ENCODE measurements around the gene HOXA4.

Gene HOXA4

DNA sequence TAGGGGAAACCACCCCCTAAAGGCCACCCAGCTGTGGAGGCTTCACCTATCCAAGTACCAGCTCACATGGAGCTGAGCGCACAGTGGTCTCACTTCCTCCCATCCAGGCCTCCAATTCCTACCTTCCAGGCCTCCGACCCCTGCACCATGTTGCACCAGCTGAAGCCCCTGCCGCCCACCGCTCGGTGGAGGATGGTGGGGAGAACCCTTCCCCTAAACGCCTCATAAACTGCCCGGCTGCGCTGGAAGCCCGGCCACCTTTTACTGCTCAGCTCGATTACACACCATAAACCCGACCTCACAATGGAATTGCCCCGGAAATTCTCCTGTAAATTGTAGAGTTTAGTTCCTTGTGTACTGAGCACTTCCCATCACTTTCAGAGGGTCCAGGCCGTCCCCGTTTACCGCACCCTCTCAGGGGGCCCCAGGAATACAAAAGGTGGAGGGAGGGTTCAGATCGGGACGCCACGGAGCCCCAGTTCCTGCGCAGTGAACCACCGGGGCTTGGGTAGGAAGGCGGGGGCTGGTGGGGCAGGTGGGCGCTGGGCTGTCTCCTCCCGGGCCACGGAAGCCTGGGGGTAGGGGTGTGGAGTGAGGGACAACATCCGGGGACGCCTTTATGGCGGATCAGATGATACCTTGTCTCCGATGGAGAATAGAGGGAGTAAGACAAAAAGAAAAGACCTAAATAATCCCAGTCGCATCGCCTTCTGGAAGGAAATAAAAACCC lies 27.3 kb upstream of the HOXA4 start:
- no peak for DNase-seq

DNA sequence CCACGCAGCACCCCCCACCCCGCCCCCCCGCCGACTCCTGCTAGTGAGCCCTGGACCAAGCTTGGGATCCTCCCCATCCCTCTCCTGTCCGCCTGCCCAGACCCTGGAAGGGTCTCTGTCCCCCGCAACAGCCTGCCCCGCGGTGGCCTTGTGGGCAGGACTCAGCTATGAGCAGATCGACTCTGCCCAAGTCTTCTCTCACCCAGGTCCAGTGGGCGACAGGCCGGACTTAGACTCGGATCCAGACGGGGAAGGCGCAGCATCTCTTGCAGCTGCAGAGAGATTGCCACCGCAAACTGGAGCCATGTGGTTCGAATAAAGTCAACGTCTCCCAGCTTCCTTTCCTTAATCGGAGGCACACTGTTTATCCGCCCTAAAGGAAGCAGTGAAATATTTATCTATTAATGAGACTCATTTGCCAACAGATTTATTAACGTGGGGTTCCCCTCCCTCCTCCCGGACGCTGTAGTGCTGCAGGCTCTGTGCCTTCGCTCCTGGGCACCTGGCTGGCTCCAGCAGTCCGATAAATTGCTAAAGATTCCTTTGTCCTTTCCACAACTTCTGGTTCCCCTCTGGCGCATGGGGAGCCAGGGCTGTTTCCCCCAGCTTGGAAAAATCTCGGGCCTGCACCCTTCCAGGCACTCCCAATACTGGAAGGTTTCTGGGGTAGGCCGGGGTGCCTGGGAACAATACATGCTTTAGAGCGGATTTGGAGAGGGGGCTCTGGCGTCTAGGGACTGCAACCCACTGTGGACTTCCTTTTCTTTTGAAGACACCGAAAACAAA lies 26.6 kb upstream of the HOXA4 start:
- DNase-seq, result no peak

DNA sequence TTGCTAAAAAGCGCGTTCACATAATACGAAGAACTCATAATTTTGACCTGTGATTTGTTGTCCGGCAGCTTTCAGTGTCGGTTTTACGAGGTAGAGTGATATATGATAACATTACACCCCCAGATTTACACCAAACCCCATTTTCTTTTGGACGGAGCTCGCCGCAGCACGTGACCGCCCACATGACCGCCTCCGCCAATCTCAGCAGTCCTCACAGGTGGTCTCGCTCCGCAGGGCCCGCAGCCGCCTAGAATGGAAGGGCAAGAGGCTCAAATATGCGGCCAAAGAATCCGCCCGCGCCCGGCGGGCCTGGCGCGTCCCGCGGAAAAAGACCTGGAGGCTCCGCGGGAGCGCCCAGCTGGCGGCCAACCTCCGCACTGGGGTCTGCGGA lies 25.9 kb upstream of the HOXA4 start, which contains the start of gene HOXA7:
TSS of gene HOXA7 (minus strand) at position 168 of the 391 bp plus-strand sequence. CDS start at position 38, 130 bp downstream.
- no peak for DNase-seq

DNA sequence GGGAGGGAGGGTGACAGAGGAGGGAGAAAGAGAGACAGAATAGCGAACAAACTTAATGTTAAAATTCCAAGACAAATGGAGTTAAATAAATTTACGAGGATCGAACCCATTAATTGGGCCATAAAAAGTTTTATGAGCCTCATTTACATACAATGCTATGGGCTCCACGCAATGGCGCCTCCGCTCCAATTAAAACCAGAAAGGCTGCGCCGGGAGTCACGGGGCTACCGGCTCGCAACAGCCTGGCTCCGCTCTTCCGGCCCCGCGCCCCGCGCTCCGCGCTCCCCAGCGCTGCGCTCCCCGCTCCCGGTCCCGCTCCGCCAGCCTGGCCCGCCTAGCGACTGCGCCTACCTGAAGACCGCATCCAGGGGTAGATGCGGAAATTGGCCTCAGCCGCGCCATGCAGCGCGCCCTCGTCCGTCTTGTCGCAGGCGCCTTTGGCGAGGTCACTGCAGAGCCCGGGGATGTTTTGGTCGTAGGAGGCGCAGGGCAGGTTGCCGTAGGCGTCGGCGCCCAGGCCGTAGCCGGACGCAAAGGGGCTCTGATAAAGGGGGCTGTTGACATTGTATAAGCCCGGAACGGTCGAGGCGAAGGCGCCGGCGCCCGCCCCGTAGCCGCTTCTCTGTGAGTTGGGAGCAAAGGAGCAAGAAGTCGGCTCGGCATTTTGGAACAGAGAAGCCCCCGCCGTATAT lies 25.4 kb upstream of the HOXA4 start:
- DNase-seq, result no peak

DNA sequence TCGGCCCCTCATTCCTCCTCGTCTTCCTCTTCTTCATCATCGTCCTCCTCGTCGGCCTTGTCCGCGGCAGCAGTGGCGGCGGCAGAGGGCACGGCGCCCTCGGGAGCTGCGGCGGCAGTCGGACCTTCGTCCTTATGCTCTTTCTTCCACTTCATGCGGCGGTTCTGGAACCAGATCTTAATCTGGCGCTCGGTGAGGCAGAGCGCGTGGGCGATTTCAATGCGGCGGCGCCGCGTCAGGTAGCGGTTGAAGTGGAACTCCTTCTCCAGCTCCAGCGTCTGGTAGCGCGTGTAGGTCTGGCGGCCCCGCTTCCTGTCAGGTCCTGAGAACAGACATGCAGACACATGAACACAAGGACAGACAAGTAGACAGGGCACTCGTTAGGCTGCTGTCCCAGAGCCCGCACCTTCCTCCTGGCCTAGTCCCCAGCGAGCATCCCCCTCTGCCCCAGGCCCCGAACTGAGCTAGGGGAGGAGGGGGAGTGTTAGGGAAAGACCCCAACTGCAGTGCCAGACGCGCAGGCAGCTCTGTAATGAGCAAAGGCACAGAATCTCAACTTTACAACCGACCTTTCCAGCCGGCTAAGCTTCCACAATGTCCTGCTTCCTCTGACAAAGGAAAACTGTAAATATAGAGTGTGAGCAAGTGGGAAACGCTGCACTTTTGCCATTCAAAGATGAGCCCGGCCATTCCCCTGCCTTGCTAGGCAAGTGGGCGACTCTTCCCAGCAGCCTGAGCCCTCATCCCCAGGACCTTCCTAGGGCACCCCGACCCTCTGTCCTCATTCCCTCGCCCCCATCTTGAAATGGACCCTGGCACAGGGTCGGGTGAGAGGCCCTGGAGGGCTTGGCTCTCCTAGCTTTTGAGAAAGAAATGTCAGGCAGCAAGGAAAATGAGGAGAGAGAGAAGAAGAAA lies 24.6 kb upstream of the HOXA4 start:
- no peak for DNase-seq

DNA sequence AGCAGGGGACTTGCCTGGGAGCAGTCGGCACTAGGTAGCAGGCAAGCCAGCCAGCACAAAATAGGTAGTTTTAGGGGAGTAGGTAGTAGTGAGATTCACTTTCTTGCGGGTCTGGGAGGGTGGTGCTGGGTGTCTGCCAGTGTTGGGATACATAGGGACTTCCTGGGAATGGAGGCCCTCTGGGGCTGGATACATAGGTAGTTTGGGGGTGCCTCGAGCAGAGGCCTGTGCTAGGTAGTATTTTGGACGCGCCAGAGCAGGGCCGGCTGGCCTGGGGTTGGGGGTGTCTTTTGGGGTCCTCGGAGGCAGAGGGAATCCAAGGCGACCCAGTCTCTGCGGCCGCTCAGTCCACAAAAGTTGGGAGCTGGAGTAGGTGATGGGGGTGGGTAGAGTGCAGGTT lies 23.8 kb upstream of the HOXA4 start:
- no peak for DNase-seq

DNA sequence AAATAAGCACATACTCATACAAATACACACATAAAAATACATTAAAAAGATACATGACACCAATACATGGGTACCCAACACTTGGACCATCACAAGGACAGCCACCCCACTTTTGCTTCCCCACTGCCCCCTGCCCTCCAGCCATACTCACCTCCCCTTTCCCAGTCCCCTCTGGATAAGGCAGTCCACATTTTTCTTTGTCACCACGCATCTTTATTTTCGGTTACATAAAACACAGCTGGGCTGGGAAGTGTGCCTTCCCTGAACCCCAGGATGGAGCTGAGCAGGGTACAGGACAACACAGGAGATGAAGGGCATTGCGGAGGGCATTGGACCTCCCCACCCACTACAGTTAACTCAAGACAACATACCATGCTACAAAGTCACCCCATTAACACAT lies 23.0 kb upstream of the HOXA4 start:
- no peak for DNase-seq

DNA sequence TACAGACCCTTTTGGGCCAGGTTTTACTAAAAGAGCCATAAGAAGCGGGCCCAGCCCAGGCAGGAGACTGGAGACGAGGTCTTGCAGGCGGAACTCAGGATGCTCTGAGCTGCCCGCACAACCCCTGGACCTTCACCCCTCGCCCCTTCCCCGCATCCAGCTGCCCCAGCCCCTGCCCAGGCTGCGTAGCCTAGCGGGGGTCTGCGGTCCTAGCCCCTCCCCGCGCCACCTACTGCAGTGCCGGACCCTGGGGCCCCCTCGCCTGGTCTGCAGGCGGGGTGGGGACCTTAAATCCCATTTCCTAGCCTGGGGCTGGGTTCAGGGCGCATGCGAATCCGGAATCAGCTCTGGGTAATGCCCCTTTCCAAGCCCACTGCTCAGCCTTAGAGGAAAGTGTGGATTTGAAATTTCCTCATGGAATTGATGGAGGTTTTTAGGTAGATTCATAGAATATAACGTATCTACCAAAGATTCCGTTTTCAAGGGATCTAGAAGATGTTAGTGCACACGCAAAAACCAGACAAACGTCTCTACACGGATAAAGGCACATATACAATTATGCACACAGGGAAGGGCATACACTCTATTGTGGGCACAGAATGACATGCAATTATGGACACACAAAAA lies 22.4 kb upstream of the HOXA4 start:
- no peak for DNase-seq

DNA sequence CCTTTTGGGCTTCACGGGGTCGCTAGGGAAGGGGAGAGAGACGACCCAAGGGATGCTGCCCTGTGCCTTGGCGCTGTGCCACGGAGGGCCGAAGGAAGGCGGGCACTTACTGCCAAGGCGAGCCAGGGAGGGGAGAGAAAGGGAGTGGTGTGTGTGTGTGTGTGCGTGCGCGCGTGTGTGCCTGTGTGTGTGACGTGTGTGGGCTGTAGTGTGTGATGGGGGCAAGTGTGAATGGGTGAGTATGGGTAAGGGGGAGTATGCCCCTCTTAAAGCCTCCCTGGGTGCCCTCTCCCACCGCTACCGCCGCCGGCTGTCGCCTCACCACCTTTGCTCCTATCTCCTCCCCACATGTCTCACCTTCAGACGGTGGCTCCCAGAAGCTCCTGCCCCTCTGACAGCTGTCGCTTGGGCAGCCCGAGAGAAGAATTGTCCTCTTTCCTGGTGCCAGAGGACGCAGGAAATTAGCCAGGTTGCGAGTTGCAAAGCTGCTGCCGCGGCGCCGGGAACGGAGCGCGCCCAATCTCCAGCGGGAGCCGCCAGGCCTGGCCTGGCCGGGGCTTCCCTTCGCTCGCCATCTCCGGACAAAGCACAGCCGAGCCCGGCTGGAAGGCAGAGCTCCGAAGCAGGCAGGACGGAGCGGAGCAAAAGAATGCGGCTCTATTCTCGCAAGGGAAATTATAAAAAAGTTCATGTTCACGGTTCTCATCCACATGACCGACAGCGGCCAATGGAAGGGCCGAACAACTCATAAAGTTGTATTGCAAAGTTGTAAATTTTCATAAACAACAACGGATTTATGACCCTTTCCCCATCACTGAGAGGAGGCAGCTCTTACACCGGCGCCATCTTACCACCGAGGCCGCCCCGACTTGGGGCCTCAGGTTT lies 21.6 kb upstream of the HOXA4 start, which contains the start of gene HOXA3:
TSS of gene HOXA3 (minus strand) at position 653 of the 885 bp plus-strand sequence. CDS start 41,943 bp downstream, outside the sequence.
- DNase-seq, result no peak

DNA sequence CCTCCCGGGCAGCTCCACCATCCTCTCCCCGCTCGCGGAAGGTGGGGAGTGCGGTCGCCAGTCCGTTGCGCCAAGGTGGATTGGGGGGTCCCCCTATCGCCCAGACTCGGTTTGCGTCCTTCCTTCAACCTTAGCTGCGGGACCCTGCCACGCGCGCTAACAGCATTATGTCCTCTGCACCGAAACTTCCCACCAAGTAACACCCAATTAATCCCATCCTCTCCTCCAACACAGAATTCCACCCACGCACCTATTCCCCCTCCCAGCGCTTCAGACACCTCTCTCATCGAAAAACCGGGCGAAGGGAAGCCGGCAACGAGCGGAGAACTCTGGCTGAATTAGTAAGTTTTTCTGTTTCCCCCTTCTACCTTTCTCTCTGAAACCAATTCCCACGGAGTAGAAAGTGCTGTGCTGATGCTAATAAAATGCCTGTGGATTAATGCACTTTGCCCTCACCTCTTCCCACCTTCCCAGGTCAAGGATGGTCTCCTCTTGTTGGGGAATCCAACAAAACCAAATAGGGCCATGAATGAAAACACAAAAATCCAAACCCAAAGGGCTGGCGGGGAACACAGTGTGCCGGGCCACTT lies 20.9 kb upstream of the HOXA4 start:
- no peak for DNase-seq

DNA sequence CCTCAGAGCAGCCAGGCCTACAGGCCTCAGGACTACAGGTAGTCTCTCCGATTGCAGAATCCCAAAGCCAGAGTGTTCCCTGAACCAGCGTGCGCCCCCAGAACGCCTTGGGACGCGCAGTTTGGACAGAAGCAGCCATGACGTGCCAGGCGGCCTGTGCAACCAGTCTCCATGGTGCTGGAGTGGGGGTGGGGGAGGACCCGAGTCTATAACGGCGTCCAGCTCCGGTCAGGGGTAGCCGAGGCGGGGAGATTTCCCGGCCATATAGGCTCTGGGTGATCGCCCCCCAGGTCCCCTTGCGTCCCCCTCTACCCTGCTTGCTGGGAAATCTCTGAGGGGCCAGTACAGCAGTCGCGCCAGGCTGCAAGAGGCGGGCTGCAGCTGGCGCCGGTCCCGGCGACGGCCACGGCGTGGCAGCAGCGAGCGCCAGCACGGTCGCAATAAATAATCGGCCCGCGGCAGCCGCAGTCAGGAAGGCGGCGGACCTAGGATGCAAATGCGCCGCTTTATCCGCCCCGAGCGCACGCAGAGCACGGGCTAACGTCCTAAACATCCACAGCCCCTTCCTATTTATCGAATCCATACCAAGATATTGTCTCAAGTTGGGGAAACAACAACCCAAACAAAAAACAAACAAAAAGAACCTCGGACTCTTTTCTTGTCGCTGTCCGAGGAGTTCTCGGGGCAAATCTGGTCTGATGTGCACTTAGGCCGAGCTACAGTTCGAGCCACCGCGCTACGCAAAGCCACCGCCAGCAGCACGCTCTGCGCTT lies 20.2 kb upstream of the HOXA4 start:
- peak; percentile 90 for DNase-seq

DNA sequence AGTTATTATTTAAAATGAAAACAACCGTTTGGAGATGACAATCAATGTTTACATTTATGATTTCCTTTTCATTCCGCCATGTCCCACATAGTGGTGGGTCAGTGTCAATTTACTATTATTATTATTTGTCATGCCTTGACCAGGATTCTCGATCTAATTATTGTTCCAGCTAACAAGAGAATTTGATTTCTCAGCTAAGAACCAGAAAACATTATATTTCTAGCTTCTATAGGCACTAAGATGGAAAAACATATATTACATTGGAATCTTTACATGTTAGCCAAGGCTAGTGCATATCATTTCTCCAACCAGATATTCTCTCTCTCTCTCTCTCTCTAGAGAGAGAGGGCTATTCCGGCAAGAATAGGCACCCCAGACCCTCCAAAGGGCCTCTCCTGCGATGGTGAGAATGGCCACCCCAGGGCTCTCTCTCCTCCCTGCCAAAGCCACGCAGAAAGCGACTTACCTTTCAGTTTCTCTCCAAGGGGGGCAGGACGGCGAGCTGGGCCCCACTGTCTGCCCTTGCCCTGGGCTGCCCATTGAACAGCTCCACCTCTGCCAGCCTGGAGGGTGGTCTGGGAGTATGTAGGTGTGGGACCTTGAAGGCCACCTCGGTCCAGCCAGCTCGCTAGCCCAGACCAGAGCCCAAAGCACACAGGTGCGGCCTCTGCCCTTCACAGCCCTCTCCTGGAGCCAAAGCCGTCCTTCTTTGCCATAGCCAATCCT lies 19.4 kb upstream of the HOXA4 start:
- no peak for DNase-seq

DNA sequence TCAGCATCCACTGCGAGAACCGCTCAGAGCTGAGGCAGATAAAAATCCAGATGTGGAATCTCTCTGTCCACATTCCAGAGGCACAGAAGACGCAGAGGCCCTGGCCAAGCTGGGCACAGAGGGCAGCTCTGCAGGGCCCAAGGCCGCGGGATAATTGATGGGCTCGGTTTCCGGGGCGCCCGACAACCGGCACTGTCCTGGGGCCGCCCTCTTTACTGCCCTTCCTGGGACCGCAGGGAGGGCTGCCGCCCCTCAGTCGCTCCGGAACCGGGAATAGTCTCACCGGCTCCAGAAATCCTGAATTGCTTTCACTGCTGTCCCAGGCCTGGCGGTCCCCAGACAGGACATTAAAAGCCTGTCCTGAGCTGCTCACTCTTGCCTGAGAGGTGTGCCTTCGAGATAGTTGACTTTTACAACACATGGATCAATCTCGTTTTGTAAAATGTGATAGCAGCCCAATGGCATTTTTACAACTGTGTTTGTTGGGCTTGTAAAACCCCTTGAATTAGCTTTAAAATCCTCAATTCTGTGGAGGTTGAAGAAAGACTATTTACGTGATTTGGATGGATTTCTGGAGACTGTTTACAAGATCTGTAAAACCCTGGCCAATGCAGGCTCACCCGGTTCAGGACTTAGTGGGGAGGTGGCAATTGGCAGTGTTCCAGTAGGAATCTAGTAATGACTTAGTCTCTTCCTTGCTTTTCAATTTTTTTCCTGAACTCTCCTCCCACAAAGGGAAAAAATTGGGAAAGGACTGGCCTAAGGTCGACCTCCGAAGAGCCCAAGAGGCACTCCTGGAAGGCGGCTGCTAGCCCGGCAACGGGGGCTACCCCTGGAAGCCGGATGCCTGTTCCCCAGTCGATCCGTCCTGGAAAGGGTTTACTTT lies 18.4 kb upstream of the HOXA4 start:
- no peak for DNase-seq

DNA sequence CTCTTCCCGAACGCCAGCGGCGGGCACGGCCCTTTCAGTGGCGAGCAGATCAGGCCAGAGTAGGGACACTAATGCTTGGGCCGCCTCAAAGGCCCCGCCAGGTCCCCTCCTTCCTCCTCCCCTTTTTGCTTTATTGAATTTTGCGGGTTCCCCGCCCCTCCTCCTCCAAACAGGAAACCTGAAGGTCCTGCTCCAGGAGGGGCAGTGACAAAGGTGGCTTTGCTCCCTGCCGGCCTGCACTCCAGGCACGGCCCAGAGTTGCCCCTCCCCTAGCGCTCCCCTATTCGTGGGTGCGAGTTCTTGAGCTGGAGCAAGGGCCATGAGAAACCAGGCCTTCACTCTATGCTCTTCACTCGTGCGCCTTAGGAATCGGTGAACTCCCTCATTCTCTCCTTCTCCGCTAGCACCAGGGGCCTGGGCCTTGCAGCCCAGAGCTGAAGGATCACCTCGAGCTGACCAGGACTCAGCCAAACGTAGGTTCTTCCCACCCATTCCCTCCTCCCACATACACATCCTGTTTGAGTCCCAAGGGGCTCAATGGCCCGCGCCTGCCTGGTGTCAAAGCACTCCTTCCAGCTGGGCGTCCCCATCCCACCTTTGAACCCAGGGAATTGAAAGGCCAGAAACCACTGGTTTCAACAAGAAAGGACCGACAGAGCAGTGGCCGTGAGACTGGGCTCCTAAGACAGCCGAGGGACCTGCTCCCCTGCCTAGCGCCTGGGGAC lies 17.6 kb upstream of the HOXA4 start:
- DNase-seq, result no peak

DNA sequence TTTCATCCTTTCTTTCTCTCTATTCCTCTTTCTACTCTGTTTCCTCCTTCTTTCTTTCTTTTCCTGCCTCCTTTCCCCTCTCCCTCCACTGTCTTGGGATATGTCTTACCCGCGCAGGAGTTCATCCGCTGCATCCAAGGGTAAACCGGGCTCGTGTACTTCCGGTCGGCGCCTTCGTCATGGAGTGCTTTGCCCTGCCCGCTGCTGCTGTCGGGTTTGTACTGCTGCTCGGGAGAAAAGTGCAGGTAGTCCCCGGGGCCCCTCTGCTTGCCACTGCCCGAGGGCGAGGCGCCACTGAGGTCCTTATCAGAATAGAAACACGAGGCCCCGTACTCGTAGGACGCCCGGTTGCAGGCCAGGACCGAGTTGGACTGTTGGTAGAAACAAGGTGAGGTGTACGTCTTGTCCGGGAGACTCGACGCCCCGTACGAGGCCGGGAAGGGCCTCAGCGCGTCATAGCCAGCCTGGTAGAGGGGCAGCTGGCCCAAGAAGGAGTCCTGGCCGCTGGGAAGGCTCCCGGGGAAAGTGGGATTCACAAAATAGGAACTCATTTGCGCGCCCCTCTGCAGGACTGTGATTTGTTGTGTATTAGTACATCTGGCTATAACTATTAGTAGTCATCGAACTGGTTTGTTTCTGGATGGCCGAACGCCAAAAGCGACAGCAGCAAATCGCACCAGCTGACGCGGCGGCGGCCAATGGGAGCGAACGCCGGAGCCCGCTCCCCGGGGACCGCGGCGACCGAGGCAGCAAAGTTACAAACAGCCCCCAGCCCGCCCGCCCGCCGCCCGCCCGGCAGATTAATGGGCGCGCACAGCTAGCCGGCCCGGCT lies 16.9 kb upstream of the HOXA4 start, which contains the start of gene HOXA6:
TSS of gene HOXA6 (minus strand) at position 576 of the 832 bp plus-strand sequence. CDS start at position 551, 25 bp downstream.
- DNase-seq, result no peak
